ENCODE measurements around the gene EDIL3.
"Not testable (repeated sequence)": the region's sequence is repeated elsewhere in the genome, so short reads cannot be mapped to it uniquely, and the experiment has no call there.

The EDIL3 gene

DNA sequence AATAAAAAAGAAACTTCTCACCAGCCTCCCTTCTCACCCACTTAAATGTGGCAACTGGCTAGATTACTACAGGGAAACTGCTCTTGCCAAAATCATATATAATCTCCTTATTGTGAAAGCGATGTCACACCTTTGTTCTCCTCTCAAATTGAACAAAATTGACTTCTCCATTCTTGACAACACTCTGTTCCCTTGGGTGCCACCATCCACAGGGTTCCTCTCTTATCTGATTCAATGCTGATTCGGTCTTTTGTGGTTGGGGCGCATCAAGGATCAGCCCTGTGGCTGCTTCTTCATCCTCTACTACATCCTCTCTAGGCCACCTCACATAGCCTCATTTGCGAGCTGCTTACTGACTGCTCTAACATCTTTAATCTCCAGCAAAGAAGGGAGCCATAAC, 86.1 kb downstream of the EDIL3 start:
- DNase-seq = no peak

DNA sequence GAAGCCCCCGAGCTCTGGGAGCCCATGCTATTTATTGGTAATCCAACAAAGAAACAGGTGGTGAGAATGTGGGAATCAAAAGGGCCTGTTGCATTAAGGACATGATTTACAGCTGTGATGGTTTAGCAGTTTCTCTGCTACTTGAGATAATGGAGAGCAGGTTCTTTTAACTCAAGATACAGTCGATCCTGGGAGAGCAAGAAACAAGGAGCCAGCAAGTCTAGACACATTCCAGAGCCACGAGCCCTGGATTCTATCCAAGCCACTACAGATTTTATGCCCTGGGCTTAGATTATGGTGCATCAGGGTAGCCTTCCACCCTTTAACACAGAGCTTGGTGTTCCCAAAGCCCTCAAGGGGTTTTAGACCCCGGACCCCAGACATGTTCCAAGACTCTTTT, 87.0 kb downstream of the EDIL3 start:
- not testable (repeated sequence) for DNase-seq

DNA sequence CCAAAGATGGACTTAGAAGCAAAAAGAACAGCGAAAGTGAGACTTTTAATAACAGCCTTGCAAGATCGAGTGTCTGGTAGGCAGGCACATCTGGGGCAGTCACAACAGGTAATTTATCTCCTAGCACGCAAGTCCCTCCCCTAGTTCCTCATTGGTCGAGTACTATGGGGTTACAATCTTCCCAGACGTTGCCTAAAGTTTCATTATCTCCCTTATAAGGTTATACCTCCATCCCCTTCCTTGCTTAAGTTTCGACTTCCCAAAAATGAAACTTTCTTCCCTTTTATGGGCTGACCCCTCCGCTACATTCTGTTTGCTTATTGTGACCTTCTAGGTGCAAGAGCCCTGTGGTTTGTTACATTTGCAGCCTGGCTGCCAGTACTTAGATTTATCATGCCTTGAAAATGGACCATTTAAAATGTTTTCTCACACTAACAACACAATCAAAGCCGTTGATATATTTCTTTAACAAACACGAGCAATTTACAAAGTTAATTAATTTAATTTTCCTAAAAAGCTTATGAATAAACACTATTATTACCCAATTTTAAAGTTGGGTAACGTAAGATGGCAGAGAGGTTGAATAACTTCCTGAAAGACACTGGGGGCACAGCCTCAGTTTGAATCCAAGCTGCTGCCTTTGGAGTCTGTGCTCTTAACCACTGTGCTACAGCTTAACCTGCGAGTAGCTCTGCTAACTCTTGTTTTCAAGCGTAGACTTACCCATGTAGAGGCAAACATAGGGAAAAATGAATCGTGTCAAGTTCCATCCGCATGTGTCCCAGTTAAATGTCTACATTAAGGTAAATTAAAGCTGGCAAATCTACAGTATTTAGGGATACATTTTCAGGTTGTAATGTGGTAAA, 91.7 kb downstream of the EDIL3 start:
- no peak for DNase-seq

DNA sequence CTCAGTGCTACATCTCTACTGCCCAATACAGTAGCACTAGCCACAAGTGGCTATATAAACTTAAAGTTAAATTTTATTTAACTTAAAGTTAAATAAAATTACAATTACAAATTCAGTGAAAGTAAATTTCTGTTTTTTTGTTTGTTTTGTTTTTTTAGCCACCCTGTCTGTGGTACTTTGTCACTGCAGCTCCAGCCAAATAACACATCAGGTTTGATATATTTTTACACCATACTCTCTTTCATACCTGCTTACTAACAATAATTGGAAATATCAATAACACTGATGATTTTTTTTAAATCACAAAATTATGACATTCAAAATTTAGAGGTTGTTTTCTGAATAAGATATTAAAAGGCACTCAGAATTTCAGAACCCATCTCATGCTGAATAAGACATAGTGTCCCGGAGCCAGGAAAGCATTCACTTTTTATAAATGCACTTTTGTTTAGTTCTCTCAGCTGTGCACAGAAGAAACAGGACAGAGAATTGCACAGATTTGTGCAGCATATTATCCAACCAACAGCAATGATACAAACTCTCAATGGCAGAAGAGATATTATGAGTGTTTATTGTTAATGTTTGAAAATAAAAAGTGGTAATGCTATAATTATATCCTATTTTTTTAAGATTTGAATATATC, 92.6 kb downstream of the EDIL3 start:
- DNase-seq = no peak

DNA sequence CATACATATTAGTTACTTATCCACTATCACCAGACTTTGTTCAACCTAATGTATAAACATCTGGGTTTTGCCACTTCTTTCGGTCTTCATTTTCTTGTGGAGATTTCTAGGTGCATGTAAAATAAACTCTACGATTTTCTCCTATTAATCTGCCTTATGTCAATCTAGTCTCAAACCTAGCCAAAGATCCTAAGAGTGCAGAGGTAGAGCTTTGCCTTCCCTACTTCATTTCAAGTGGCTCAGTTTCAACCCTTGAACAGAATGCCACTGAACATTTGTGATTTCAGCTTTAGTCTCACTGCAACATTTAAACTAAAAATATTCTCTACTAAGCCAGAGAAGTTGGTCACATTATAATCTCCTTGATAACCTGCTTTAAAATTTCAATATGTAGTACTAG, 94.0 kb downstream of the EDIL3 start:
- DNase-seq = no peak

DNA sequence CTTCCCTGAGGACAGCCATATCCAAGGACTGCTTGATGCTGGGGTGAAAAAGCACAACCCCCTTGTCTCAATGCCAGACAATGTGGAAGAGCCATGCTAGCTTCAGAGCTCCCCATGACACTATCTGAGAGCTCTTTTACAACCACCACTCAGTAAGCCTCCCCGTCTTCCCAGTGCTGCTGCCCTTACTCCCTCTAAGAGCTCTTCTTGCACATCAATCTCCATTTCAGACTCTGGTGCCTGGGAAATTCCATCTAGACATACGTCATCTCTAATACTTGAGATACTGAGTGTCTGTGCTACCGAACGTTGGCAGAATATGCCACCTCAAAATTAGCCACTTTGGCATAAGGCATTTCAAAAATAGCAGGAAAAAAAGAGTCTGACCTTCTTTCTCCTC, 94.5 kb downstream of the EDIL3 start:
- no peak for DNase-seq

DNA sequence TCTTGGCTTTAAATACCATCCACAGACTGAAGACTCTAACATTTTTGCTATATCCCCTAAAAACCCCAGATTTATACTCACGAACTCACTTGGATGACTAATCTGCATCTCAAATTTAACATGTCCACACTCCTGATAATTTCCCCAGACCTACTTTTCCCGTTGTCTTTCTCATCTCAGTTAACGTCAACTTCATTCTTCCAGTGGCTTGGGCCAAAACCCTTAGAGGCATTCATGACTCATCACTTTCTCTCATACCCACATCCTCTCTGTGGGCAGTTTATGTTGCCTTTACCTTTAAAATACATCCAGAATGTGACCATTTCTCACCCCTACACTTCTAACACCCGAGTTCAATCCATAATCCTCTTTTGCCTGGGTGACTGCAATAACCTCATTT, 96.7 kb downstream of the EDIL3 start:
- DNase-seq = no peak

DNA sequence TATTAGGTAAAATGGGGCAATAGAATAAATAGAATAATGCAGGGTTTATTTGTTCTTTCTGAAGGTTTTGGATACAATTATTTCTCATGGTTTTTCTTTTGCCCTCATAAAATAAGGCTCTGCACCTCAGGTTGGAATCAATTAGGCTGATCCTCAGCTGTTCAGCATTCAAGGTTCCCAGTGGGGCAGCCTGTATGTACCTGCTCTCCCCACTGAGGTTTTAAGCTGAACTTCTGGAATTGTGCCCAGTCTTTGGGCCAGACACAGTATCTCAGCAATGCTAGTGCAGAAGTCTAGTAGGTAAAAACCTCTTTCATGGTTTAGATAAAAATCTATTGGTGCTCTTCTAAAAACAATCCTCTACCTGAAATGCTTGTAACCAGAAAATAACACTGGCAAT, 98.0 kb downstream of the EDIL3 start:
- DNase-seq = no peak

DNA sequence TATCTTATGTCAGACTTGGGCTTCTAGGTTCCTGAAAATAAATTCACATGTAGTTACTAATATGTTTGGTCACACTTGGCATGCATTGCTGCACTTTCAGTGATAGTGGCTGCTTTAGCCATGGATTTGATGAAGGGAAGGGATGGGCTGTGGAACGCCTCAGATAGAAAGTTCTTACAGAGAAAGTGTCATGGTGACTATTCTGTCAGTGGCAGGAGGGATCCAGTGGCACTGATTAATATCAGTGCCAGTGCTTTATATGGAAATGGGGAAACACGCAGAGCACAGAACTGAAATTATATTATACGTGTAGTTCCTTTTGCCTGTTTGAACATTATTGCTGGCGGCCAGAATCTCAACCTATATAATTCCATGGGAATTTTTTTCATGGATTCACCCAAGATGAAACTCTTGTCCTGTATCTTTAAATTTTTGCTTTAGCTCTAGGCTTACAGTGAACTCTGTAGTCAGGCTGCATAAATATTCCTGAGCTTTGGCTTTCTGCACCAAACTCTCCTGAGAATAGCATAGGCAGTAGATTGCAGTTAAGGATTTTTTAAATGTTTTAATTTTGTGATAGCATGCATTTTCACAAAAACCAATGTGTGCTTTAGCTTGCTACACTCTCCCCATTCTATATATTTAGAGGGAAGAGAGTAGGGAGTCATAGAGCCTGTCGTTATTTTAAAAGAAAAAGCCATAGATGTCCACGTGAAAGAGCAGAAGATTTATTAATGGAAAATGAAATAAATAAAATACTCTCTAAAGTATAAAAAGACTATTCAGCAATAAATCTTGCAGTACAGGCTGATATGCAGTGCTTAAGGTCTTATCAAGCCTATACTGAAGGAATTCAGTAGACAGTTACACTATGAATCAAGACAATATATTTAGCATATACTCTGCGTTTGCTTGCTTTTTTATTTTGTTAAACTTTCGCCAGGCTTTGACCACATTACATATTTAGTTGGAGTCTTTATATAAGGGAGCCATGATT, 98.7 kb downstream of the EDIL3 start:
- no peak for DNase-seq

DNA sequence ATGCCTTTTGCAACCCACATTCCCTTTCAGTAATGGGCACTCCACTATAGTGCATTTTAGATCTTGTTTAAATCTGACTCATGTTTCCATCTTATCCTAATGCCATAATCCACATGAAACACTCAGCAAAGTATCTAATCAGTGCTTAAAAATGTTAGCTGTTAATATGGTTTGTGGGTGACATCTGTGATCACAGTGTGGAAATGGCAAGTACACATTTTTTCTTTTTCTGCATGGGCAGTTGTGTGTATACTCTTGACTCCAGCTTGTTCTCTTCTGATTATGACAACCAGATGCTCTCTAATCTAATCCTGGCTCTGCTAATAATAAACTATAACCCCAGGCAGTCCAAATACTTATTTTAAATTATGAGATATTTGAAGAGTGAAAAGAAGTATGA, 103.3 kb downstream of the EDIL3 start:
- no peak for DNase-seq

DNA sequence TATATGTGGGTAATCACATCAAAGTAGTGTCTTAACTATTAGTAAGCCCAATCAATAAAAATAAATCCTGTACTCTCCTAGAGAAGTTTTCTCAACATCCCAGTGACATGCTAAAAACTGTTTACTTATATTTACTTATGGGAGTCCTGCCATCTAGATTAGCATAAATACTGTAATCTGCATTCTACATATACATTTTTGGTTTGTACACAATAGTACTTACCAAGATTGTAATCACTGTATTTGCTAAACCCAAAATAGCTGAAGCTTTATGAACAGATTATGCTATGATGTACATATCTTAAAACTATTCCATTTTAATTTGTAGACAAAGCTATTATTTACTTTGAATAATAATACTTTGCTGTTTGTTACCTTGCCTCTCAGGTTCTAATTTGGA, 105.4 kb downstream of the EDIL3 start:
- no peak for DNase-seq

DNA sequence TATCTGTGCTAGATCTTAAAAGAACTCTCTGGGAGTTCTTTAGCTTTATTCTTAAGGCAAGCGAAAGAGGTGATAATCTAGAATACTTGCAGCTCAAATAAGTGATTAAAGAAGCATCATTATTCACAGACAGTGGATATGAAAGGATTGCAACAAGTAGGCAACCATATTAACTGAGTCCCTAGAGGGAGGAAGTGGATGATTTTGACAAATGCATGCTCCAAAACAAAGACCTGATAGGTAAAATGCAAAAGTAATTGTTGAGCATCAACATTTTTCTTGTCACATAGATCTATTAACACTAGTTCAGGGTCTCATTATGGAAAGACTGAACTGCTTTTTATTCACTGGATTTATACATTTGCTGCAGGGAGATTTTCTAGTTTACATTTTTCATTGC, 109.1 kb downstream of the EDIL3 start:
- DNase-seq = no peak

DNA sequence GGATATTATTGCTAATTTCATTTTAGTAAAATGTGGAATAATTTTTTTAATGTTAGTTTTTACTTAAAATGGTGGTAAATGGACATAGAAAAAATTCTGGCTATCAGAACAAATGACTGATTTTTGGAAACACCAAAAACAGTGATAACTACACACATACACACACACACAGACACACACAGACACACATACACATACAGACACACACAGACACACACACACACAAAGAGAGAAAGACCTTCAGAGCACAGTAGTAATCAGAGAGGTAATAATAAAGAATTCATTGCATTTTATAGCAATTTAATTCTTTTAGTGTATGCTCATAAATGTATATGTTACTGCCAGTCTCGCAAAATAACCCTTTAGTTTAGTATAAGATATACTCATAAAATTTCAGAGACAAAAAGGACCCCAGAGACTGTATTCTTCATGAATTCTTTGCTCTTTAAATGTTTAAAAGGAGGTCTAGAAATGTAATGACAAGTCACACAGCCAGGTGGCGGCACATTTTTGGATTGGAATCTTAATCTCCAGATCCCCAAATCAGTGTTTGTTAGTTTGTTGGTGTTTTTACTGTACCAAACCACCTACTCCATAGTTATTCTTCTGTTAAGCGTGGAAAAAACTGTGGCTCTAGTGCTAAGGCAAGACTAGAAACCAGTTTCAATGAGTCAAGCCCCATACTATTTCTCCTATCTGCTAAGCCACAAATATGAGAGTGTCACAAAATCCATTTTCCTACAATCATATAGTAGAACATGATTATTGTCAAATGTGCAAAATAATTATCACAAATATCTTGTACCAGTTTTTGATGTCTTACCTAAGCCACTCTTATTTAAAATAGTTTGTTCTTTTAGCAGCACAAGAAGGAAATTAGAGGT, 109.9 kb downstream of the EDIL3 start:
- DNase-seq = peak in 1 of 2 donors; percentile 7

DNA sequence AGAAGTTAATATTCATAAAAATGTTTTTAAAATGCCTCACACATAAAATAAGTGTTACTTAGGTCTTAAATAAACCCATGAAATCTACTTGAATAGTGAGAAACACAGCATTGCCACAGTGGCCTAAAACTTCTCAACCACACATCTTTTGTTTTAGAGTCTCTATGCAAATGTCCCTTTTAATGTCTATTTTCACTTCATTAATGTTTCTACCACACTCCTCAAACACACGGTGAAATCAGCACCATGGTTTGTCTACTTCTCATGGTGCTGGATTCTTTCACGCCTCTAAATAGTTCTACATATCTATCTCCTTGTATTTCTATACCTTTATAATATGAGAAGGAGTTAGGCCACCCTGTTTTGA, 111.2 kb downstream of the EDIL3 start:
- DNase-seq = no peak

DNA sequence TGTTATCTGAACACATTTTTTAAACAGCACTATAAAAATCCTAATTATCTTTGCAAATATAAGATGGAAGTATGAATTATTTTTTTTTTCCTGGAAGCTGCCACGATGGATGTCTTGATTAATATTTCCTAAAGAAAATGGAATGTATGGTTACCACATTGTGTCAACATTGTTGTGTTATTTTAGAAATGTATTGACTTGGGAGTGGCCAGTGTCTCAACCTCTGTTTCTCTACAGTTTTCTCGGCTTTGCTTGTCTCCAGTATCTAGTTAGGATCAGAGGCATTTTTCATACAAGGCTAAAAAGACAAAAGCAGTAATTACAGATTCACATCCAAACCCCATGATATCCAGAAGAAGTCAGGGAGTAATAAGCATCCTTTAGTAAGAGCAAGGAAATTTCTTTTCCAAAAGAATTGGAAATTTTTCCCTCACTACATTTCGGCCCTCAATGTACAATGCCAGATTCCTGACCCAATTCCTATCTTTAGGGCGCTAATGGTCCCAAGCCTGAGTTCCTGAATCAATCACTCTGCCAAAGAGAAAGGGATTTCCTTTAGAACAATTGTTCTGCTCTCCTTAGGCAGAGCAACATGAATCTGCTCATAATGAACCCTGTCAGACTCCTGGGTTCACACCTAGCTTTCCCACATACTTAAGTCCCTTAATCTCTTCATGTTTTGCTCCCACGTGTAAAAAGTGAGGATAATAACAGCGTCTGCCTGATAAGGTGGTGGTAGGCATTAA, 111.7 kb downstream of the EDIL3 start:
- no peak for DNase-seq

DNA sequence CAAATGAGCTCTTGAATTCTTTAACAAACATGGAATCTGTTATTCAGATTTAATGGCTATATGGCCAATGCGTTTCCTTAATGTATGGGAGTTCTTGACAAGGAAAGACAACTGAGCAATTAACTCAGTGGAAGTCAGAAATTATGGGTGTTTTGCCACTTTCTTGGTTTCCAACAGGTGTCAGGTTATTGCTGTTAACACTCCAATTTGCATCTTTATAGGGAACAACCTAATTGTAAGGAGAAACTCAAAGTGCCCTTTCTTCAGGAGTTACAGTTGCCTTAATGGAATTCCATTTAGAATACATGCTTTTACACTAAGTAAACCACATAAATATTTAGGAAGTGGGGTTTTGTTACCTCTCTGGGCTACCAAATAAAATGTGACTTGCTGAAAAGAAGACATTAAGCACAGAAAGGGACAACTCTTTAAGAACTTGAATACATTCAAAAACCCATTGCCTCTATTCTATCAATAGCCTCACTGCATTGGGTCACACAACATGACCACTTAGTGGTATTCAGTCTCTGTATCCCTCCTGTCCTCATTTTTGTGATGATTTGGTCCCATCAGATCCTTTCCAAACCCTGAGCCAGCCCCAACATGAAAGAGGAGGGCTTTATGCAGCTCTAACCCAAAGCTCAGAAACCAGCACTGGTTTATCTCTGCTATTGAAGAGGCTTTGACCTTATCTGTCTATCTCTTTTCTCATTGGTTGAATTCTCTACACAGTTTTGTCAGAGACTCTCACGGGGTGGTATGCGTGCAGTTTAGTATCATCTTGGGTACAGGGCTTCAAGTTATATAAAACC, 118.7 kb downstream of the EDIL3 start:
- DNase-seq = no peak

DNA sequence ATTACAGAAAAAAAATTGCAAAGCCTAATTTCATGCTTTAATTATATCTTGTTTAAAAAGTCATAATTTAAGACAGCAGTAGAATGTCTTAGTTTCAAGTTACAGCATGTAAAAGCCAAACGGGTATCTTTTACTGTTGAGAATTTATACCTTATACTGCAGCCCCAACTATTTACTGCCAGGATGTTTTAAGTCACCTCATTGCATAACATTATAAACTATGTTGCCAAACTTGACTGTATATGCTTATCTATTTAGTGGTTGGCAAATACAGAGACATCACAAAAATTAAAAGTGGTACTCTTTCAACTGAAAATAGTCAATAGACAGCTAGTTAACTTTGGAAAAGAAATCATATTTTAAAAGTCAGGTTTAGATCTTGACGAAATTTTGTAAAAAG, 119.5 kb downstream of the EDIL3 start:
- DNase-seq = no peak

DNA sequence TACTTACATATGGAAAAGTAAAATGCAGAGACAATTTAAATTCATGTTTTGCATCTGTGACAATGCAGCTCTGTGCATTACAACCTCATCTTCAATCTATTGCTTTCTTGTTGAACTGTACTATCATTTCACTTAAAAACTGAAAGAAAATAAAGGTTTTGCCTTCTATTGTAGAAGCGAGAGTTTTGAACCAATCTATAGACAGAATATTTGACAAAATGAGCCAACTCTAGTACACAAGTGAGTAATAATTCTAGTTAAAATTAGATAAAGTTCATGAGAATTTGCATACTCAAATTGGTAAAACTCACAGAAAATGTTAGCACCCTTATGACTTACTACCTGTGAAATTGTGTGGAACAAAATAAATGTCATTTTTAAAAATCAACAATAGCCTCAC, 123.7 kb downstream of the EDIL3 start:
- no peak for DNase-seq

DNA sequence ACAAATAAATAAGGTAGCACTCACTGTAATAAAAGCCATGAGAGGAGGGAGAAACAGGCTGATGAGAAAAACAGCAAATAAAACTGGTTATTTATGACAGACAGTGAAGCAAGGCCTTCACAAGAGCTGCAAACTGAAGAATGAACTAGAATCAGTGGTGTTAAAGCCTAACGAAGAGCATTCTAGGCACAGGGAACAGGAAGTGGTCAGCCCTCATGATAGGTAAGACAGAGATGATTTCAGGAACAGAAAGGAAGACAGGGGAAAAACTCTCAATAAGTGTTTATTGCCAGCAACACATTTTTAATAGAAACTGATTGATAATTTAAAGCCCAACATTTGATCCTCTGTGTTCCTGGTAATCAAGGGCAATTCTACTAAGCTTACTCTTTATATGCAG, 124.5 kb downstream of the EDIL3 start:
- no peak for DNase-seq

DNA sequence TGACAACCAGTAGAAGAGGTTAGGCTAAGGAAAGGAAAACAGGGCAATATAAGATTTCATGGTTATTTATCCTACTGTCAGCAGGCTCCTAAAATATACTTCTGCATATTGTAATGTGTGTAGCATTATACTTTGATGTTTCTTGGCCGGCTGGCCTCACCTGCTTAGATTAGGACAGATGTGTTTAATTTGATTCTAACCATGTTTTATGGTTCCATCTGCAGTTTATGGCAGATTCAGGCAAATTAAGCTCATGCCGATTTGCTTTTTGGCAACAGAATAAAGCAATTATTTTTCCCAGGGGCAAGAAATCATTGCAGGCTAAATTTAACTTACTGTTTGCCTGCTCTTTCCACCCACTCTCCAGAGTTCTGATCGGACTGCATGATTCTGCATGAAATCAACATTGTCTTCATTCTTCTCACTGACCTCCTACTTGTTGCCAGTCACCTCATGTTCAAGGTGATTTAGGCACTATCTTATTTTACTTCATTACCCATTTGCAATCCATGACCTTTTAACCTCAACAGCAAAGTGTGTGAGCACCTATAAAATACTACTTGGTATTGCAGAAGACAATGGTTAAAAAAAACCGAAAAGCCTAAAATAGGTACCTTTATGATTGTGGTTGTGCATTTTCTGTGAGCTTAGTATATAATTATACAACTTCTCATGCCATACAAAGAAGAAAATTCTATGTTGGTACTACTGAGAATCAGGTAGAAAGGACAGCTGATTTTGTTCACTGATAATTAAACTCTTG, 125.2 kb downstream of the EDIL3 start:
- DNase-seq = no peak
